ENCODE measurements around the gene NDUFS2.
"Not testable (repeated sequence)": the region's sequence is repeated elsewhere in the genome, so short reads cannot be mapped to it uniquely, and the experiment has no call there.

NDUFS2 gene

DNA sequence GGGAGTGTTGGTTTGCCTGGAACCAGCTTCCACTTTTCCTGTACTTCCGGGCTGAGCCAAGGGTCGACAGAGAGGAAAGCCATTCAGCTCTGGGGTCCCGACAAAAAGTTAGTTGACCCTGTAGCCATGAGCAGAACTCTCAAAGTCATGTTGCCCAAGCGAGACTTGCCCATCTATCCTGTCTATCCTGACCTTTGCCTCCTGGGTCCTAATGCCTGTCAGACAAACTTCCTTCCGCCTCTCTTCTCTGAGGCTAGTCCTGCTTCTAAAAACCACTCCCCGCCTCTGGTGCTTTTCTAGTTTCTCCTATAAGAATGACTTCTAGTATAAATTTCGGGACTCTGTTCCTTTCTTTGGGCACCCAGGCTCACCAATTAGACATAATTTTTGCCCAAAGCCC lies 48.7 kb downstream of the NDUFS2 start:
- no peak for TF ChIP-seq POLR2A (IDR thresholded peaks at IDR 0.05; ENCODE audit: low read length)
- no peak for TF ChIP-seq GATA1 (IDR thresholded peaks at IDR 0.05; ENCODE audit: low read depth, low read length)
- no peak for DNase-seq

DNA sequence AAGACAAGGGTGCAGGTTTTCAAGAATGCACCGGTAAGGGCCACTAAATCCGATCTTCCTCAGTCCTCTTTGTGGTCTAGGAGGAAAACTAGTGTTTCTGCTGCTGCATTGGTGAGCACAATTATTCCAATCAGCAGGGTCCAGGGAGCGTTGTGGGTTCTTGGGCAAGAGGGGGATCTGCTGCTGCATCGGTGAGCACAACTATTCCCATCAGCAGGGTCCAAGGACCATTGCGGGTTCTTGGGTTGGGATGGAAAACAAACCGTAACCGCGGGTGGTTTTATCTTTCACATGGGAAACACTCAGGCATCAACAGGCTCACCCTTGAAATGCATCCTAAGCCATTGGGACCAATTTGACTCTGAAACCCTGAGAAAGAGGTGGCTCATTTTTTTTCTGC lies 49.4 kb downstream of the NDUFS2 start:
- TF ChIP-seq POLR2A (IDR thresholded peaks at IDR 0.05; ENCODE audit: low read length) (no peak), GATA1 (IDR thresholded peaks at IDR 0.05; ENCODE audit: low read depth, low read length) (no peak)
- no peak for DNase-seq

DNA sequence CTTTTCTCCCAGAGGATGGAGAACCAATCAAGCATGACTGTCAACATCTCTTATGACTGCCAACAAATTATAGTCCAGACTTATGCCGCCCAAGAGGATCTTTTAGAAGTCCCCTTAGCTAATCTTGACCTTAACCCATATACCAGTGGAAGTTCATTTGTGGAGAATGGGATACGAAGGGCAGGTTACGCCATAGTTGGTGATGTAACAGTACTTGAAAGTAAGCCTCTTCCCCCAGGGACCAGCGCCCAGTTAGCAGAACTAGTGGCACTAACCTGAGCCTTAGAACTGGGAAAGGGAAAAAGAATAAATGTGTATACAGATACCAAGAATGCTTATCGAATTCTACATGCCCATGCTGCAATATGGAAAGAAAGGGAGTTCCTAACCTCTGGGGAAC lies 53.1 kb downstream of the NDUFS2 start:
- not testable (repeated sequence) for DNase-seq

DNA sequence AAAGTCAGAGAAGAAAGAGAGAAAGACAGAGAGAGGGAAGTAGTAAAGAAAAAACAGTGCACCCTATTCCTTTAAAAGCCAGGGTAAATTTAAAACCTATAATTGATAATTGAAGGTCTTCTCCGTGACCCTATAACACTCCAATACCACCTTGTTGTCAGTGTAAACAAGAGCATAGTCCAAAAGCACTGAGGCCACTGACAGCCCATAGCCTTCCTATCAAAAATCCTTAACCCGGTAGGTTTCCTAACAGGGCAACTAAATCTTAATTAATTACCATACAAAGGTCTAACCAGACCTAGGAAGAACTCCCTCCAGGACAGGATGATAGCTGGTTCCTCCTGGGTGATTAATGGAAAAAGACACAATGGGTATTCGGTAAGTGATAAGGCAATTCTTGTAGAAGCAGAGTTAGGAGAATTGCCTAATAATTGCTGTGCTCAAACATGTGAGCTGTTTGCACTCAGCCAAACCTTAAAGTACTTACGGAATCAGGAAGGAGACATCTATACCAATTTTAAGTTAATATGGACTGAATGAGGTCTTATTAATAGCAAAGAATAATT lies 53.9 kb downstream of the NDUFS2 start:
- not testable (repeated sequence) for DNase-seq

DNA sequence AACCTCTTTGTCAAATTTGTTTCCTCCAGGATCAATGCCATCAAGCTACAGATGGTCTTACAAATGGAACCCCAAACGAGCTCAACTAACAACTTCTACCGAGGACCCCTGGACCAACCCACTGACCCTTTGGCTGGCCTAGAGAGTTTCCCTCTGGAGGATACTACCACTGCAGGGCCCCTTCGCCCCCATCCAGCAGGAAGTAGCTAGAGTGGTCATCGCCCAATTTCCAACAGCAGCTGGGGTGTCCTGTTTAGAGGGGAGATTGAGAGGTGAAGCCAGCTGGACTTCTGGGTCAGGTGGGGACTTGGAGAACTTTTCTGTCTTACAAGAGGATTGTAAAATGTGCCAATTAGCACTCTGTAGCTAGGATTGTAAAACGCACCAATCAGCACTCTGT lies 54.9 kb downstream of the NDUFS2 start:
- peak; percentile 13 to 30 for DNase-seq

DNA sequence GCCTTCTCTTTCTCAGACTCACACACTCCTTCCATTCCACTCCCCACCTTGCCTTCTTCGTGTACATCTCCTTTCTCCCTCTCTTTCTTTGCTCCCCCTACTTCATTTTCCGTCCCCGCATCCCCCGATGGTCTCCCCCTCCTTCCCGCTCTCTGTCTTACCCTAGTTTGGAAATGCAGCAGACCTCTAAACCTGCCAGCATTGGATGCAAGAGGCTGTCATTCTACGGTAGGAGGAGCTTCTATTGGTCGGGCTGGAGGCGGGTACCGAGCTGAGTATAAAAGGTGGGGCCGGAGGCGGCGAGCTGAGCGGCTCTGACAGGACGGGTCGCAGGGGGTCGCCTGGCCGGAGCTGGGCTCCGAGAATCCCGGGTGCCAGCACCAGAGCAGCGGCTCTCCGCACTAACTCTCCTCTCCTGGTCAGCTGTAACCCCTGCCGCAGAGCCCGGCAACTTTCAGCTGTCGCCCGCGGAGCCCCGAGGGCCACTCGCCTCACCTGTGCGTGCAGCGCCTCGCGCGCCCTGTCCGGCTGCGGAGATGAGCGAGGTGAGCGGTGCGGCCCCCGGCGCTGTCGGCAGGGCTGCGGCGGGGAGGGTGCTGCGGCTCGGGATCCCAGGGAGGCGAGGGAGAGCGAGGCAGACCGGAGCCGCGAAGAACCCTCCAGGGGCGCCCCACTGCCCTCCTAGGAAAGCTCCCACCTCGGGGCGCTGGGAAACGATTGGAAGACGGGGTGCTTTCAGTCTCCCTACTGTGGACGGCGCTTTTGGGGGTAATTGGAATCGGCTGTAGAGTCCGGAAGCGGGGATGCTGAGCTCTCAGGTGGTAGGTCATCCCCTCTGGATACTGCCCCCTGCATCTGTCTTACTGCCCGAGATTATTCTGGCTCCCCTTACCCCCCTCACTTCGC lies 56.5 kb downstream of the NDUFS2 start, which contains the start of gene PCP4L1:
Gene PCP4L1, plus strand, starts transcription at position 307 of the 906 bp plus-strand sequence. Its CDS starts 230 bp downstream, at position 537.
- TF ChIP-seq GATA1 (IDR thresholded peaks at IDR 0.05; ENCODE audit: low read depth, low read length) (no peak), POLR2A (IDR thresholded peaks at IDR 0.05; ENCODE audit: low read length) (no peak)
- peak in 1 of 2 experiments; percentile 17 for DNase-seq

DNA sequence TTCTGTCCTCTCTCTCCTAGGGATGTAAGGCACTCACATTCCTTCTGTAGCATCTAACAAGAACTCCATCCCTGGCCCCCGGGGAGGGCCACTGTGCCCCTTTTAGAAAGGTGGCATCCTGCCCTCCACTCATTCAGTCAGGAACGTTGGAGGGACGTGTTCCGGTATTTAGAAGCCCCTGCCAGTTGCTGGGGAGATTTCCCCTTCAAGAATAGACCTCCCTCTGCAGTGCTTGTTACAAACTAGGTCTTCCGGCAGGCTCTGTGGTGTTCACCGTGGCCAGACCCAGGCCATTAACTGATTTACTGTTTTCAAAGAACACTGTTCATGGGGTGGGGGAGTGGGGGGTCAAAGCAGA lies 57.2 kb downstream of the NDUFS2 start:
- TF ChIP-seq POLR2A (IDR thresholded peaks at IDR 0.05; ENCODE audit: low read length): no peak
- no peak for TF ChIP-seq GATA1 (IDR thresholded peaks at IDR 0.05; ENCODE audit: low read depth, low read length)
- DNase-seq: no peak

DNA sequence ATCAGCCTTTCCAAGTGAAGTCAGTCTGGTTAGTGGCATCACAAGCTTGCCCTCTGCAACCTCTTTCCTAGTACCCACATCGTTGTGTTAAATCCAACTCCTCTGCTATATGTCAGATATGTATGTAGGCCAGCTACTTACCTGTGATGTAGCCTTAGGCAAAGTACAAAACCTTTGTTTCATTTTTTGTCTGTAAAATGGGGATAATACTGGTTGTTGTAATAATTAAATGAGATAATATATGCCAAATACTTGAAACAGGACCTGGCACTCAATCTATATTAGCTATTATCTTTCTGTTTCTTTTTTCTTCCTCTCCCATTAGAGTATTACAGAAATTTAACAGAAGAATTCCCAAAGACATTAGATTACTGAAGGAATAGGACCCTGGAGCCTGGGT lies 57.6 kb downstream of the NDUFS2 start:
- DNase-seq: no peak
- TF ChIP-seq GATA1 (IDR thresholded peaks at IDR 0.05; ENCODE audit: low read depth, low read length) (no peak), POLR2A (IDR thresholded peaks at IDR 0.05; ENCODE audit: low read length) (no peak)

DNA sequence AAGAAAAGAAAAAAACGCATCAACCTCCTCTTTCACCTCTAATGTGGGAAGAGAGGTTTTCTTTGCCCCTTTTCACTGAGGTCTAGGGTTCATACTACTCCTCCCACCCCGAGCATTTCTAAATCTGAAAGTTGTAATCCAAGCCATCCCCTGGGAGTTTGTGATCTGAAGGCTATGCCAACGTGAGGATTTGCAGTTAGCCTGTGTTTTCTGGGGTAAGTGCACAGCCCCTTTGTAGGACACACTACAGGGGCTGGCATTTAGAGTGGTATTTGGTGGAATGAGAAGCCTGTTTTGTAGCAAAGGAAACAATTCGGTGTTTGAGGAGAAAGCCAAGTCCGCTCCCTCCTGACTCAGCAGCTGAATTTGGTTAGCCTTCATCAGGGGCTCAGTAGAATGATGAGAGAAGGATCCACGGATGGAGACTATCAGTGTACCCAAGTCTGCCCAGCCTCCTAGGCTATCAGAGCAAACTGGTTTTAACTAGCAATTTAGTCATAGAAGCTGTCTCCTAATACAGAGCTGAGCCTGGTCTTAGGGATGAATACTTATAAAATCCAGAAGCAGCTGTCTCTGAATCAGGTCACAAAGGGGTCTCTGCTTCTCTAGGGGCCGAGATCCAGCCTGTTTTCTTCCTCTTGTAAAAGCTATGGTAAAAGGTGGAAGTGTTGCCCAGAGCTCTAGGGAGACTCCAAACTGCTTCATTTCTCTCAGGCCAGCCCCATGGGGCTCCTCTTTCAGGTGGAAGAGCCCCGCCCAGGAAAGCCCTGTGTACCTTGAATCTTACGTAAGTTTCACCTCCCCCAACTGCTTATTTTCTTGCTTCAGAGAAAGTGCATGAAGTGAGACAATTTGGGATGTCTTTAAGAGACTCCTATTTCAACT lies 58.5 kb downstream of the NDUFS2 start:
- no peak for DNase-seq
- no peak for TF ChIP-seq GATA1 (IDR thresholded peaks at IDR 0.05; ENCODE audit: low read depth, low read length)
- TF ChIP-seq POLR2A (IDR thresholded peaks at IDR 0.05; ENCODE audit: low read length): no peak

DNA sequence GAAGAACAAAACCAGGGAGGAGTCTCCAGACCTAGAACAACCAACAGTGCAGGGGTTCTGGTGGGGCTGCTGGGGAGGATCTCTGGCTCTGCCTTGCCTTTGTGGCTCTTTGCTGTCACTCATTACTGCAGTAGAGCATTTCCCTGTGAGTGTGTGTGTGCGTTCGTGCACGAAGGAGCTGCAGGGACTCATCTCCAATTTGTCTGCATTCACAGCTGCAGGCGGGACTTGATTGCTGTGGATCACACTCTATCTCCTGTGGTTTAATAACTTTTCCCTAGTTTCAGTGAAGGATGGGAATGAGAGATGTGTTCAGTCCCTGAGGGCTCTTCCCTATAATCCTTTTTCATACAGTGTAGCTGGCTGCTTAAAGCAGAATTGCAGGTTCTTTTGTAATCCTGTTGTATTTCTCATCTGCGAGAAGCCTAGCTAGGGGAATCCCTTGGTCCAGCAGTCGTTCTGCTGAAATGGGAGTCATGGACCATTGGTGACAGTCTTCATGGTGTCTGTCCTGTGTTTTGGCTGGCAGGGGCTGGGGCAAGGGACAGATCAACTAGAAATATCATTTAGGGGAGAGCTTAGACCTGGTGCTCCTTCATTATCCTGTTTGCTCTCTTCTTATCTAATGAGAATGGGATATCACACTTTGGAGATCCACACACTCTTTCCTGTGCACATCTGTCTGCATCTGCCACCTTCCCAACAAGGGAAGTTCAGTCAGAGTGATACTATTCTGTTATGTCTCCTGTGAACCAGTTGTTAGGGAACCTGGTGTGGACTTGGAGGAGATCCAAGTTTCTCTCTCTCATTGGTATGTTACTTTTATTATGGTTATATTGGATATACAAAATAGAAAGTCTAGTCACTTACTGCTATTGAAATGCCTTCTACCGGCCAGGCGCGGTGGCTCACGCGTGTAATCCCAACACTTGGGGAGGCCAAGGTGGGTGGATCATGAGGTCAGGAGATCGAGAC lies 59.4 kb downstream of the NDUFS2 start:
- DNase-seq: no peak
- no peak for TF ChIP-seq GATA1 (IDR thresholded peaks at IDR 0.05; ENCODE audit: low read depth, low read length)
- TF ChIP-seq POLR2A (IDR thresholded peaks at IDR 0.05; ENCODE audit: low read length): no peak

Data from erythroblast (primary cell).